Kidney epithelial cell (primary cell): ENCODE results near the gene IL20. TPM values are rescaled to one million over a fixed set of nuclear protein-coding genes. Genes with fewer than 3 reads are reported as not detected.

ENCODE experiments used
- DNase-seq: peaks from one replicate; pipeline ENCODE4 v3.0.0-alpha.2; 2010; ENCODE audit warnings: low read depth
- H3K27me3 ChIP-seq: 2 replicates; pipeline ENCODE4 v1.6.0; 2011; ENCODE audit warnings: low read length; ENCODE audit not compliant: control insufficient read depth, insufficient read depth
- H3K36me3 ChIP-seq: 2 replicates; pipeline ENCODE4 v1.5.1; 2011; ENCODE audit warnings: low read length; ENCODE audit not compliant: control insufficient read depth, insufficient read depth
- H3K4me3 ChIP-seq: 2 replicates; pipeline ENCODE4 v1.5.1; 2011; ENCODE audit warnings: low read depth, mild to moderate bottlenecking, control low read depth, low read length
- CTCF ChIP-seq: IDR thresholded peaks from 2 replicates; pipeline ENCODE4 v1.5.1; 2011; ENCODE audit warnings: mild to moderate bottlenecking, moderate library complexity, low read length, control low read depth, inconsistent platforms; ENCODE audit not compliant: insufficient read depth, poor library complexity, severe bottlenecking
- total RNA-seq: library from RNA; depleted of rRNA; stranded (reverse); fragments of >200 nt; gene quantifications from 2 replicates; pipeline ENCODE4 v1.2.3, GENCODE V29; 2015

The IL20 gene
- total RNA-seq, 1 donor from 2014 or later = not detected

DNA sequence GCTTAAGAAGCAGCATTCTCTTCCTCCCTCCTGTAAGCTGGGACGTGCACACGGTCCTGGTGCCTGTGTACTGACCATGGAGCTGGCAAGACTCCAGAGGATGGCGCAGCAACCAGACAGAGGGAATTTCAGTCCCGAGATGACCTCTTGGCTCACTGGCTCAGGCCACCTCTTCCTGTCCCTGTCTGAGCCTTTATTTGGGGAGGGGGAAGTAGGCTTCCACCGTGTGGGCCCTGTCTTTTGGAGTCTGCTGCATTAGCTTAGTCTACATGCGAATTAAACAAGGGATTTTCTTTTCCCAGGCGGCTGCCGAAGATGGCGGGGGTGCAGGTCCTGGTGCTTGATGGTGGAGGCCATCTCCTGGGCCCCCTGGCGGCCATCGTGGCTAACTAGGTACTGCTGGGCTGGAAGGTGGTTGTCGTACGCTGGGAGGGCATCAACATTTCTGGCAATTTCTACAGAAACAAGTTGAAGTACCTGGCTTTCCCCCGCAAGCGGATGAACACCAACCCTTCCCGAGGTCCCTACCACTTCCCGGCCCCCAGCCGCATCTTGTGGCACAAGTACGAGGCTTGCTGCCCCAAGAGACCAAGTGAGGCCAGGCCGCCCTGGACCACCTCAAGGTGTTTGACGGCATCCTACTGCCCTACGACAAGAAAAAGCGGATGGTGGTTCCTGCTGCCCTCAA is 42.0 kb downstream of the IL20 start:
- H3K4me3 ChIP-seq = no peak overlapping the region
- no peak for DNase-seq
- TF ChIP-seq CTCF = peak; percentile 25

DNA sequence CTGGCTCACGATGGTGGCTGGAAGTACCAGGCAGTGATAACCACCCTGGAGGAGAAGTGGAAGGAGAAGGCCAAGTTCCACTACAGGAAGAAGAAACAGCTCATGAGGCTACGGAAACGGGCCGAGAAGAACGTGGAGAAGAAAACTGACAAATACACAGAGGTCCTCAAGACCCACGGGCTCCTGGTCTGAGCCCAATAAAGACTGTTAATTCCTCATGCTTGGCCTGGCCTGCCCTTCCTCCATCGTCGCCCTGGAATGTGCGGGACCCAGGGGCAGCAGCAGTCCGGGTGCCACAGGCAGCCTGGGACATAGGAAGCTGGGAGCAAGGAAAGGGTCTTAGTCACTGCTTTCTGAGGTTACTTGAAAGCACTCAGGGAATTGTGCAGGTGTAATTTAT is 42.6 kb downstream of the IL20 start:
- TF ChIP-seq CTCF = no peak
- Histone ChIP-seq H3K36me3 (no peaks in the 10 kb centered on the region), H3K27me3 (peaks cover 2% of the 10 kb centered on the region), H3K4me3 (no peak overlapping the region)
- no peak for DNase-seq

More for the DNA sequence above, 42.0 kb downstream of the IL20 start:
- Histone ChIP-seq H3K27me3 (peaks cover 2% of the 10 kb centered on the region), H3K36me3 (no peaks in the 10 kb centered on the region)

GRCh38 chr1:206909161-206909882 is 43.9 kb downstream of the IL20 start:
- no peak for TF ChIP-seq CTCF
- DNase-seq = no peak
- peaks cover 2% of the 10 kb centered on the region for H3K27me3 ChIP-seq

DNA sequence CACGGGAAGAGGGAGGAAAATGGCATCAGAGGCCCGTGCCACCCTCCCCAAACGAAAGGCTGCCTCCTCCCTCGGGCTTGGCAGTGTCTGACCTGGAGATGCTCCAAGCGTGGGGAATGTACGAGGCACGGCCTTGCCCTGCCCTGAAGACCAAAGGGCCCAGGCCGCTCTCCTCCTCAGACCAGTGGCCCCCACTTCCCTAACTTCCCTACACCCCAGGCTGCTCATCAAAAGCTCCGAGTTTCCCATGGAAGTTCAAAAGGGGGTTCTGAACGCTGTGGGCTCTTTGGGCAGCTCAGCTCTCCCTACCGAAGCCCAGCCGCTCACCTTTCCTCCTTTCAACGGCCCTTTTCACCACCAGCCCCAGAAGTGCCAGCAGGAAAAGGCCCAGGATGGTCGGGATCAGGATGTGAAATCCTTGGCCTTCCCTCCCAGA is 44.5 kb downstream of the IL20 start:
- DNase-seq = no peak
- no peaks in the 10 kb centered on the region for H3K36me3 ChIP-seq
- TF ChIP-seq CTCF = no peak
- H3K4me3 ChIP-seq = peak overlapping the region; percentile 49
- H3K27me3 ChIP-seq = peaks cover 2% of the 10 kb centered on the region

More at GRCh38 chr1:206909161-206909882, 43.9 kb downstream of the IL20 start:
- H3K4me3 ChIP-seq = peak overlapping the region; percentile 49
- no peaks in the 10 kb centered on the region for H3K36me3 ChIP-seq

DNA sequence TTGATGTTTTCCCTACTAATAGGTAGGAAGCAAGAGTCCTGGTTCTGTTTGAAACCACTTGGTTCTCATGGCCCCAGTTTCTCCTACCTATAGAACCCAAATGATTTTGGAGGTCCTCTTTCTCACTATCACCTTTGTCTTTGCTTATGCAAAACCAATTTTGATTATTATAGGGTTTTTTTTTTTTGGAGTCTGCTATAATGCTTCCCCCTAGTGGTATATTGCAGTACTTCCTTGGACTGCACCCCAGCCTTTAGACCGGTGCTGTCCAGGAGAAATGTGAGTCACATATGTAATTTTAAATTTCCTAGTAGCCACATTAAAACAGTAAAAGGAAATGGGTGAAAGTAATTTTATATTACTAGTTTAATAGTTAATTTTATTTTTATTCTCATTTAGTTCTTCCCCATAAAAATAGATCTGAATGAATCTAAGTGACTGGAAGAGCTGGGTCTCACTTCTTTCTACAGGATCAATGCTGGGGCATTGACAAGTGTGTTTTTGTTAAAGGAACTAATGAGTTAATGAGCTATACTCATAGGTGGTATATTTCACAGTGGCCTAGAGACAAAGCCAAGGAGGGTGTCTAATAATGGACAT is 45.7 kb downstream of the IL20 start:
- Histone ChIP-seq H3K36me3 (no peaks in the 10 kb centered on the region), H3K4me3 (no peak overlapping the region), H3K27me3 (peaks cover 2% of the 10 kb centered on the region)
- DNase-seq = no peak
- peak; percentile 76 for TF ChIP-seq CTCF
